ENCODE data around the gene PPOX. TPM values are rescaled to one million over a fixed set of nuclear protein-coding genes. Genes with fewer than 3 reads are reported as not detected.

The PPOX gene
- total RNA-seq, 2 experiments from 2014 or later: 42.0 to 45.5 TPM

DNA sequence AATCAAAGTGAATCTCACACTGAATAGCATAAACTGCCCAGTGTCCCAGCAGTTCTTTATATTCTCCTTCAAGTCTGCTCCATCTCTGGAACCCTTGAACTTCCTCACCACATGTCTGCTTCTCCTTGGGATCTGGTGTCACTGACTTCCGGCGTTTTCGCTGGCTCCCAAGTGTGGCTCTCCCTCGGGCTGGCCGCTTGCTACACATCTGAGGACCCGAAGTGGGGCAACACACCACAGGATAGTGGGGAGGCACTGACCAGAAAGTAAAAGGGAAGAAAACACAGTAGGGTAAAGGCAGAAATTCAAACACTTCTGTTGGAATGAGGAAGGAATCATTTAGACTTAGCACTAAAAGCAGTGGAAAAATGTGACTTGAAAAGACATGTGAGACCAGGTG is 43.3 kb upstream of the PPOX start:
- H3K4me2 ChIP-seq (ENCODE audit: low read length): no peak overlapping the region
- H2AFZ ChIP-seq (ENCODE audit: low read length): no peak overlapping the region
- TF ChIP-seq, protein P1, sequence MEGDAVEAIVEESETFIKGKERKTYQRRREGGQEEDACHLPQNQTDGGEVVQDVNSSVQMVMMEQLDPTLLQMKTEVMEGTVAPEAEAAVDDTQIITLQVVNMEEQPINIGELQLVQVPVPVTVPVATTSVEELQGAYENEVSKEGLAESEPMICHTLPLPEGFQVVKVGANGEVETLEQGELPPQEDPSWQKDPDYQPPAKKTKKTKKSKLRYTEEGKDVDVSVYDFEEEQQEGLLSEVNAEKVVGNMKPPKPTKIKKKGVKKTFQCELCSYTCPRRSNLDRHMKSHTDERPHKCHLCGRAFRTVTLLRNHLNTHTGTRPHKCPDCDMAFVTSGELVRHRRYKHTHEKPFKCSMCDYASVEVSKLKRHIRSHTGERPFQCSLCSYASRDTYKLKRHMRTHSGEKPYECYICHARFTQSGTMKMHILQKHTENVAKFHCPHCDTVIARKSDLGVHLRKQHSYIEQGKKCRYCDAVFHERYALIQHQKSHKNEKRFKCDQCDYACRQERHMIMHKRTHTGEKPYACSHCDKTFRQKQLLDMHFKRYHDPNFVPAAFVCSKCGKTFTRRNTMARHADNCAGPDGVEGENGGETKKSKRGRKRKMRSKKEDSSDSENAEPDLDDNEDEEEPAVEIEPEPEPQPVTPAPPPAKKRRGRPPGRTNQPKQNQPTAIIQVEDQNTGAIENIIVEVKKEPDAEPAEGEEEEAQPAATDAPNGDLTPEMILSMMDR (conservative IDR thresholded peaks at IDR 0.05; ENCODE audit: low read length): no peak
- no peak for TF ChIP-seq EZH2phosphoT487 (IDR thresholded peaks at IDR 0.05; ENCODE audit: borderline replicate concordance, low read depth, low read length)
- peaks cover 6% of the 10 kb centered on the region; the same call in 1 of the 2 replicates for H4K20me1 ChIP-seq (ENCODE audit: insufficient read depth, low read length)
- intact Hi-C loops (cut with micrococcal nuclease; ENCODE audit: unreplicated experiment): no loop called here
- no TSS peak for BruUV-seq (replicated peaks)
- H3K9me3 ChIP-seq (ENCODE audit: low read length): no peaks in the 10 kb centered on the region
- H3K36me3 ChIP-seq (ENCODE audit: insufficient read depth, low read length): peaks cover 79% of the 10 kb centered on the region
- no peak overlapping the region for H3K27ac ChIP-seq (ENCODE audit: low read depth, low read length, poor library complexity, severe bottlenecking)
- no peak overlapping the region for H3K4me3 ChIP-seq (ENCODE audit: low read depth, low read length, poor library complexity, severe bottlenecking)
- ChIA-PET CTCF (ENCODE audit: unreplicated experiment) (no interaction called here), POLR2A (no interaction called here)
- peaks cover 18% of the 10 kb centered on the region for H3K4me1 ChIP-seq (ENCODE audit: insufficient read depth, low read length, poor library complexity, severe bottlenecking)
- DNase-seq (ENCODE audit: low spot score): no peak
- H3K9me2 ChIP-seq (ENCODE audit: insufficient read depth, low read length): no peaks in the 10 kb centered on the region
- H3K79me2 ChIP-seq (ENCODE audit: insufficient read depth, low read depth, low read length): peaks cover 9% of the 10 kb centered on the region; the same call in 1 of the 2 replicates

DNA sequence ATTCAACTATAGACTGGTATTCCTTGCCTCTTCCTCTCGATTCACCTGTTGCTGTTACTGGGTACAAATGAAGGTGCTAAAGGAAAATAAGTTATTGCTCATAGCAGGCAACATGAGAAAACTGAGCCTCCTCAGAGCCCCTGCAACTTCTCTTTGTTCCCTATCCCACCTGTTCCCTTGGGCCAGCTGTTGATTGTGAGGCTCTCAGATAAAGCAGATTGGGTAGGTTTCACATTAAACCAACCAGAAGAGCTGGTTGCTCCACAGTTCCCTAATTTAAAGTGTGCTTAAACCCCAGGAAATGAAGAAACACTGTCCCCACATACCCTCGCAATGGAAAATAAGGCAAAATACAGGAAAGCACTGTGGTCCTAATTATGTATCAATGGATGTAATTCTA is 38.6 kb upstream of the PPOX start:
- Histone ChIP-seq H4K20me1 (ENCODE audit: insufficient read depth, low read length) (no peaks in the 10 kb centered on the region), H3K9me2 (ENCODE audit: insufficient read depth, low read length) (no peaks in the 10 kb centered on the region), H3K4me1 (ENCODE audit: insufficient read depth, low read length, poor library complexity, severe bottlenecking) (peaks cover 19% of the 10 kb centered on the region), H3K4me2 (ENCODE audit: low read length) (no peak overlapping the region), H2AFZ (ENCODE audit: low read length) (no peak overlapping the region), H3K4me3 (ENCODE audit: low read depth, low read length, poor library complexity, severe bottlenecking) (no peak overlapping the region), H3K27ac (ENCODE audit: low read depth, low read length, poor library complexity, severe bottlenecking) (no peak overlapping the region), H3K79me2 (ENCODE audit: insufficient read depth, low read depth, low read length) (peaks cover 18% of the 10 kb centered on the region; the same call in 1 of the 2 replicates), H3K36me3 (ENCODE audit: insufficient read depth, low read length) (peaks cover 77% of the 10 kb centered on the region), H3K9me3 (ENCODE audit: low read length) (no peaks in the 10 kb centered on the region)
- intact Hi-C loops (cut with micrococcal nuclease; ENCODE audit: unreplicated experiment): no loop called here
- CTCF ChIA-PET (ENCODE audit: unreplicated experiment): interaction anchor here (0.6 to 0.9 kb wide), 2 partner anchors 12 to 58 kb away, joined by 3 to 6 read pairs; no protein-coding TSS in a partner anchor
- no peak for DNase-seq (ENCODE audit: low spot score)
- no peak for TF ChIP-seq EZH2phosphoT487 (IDR thresholded peaks at IDR 0.05; ENCODE audit: borderline replicate concordance, low read depth, low read length)
- TF ChIP-seq, protein P1 (conservative IDR thresholded peaks at IDR 0.05; ENCODE audit: low read length): no peak
- no TSS peak for BruUV-seq (replicated peaks)
- POLR2A ChIA-PET: interaction anchor here (0.6 to 1.6 kb wide), 4 partner anchors 9 to 102 kb away, joined by 3 to 6 read pairs (median 4); no protein-coding TSS in a partner anchor

DNA sequence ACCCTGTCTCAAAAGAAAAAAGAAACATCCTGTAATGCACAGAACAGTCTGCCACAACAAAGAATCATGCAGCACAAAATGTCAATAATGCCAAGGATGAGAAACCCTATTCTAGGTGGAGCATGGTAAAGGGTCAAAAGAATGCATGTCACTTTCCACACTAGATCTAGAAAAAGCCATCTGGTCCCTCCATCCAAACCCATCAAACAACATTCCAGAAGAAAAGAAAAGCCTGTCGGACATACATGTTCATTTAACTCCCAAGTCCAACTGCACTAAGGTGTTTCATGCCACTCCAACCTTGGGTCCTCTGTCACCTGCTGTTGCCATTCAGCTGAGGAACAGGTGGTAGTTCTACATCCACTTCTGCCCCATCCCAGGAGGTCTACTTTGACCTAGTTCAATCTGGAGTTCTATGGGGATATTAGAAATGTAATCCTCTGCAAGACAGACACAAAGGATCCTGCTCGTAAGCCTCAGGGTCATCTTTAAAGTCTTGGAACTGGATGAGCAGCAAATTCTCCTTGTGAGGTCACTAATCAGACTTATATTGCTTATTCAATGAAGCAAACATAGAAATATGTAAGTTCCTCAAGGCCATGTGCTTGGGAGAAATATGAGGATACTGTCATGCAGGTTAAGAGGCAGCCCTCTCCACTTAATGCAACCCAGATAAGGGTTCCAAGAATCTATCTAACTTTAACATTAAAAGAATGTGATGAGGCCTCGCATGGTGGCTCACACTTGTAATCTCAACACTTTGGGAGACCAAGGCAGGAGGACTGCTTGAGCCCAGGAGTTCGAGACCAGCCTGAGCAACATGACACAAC is 37.4 kb upstream of the PPOX start:
- Histone ChIP-seq H3K36me3 (ENCODE audit: insufficient read depth, low read length) (peaks cover 68% of the 10 kb centered on the region), H3K9me3 (ENCODE audit: low read length) (no peaks in the 10 kb centered on the region), H3K4me1 (ENCODE audit: insufficient read depth, low read length, poor library complexity, severe bottlenecking) (peaks cover 23% of the 10 kb centered on the region), H2AFZ (ENCODE audit: low read length) (no peak overlapping the region), H3K27ac (ENCODE audit: low read depth, low read length, poor library complexity, severe bottlenecking) (no peak overlapping the region), H4K20me1 (ENCODE audit: insufficient read depth, low read length) (no peaks in the 10 kb centered on the region), H3K9me2 (ENCODE audit: insufficient read depth, low read length) (no peaks in the 10 kb centered on the region), H3K4me2 (ENCODE audit: low read length) (no peak overlapping the region), H3K4me3 (ENCODE audit: low read depth, low read length, poor library complexity, severe bottlenecking) (no peak overlapping the region), H3K79me2 (ENCODE audit: insufficient read depth, low read depth, low read length) (peaks cover 26% of the 10 kb centered on the region; the same call in 1 of the 2 replicates)
- no peak for DNase-seq (ENCODE audit: low spot score)
- intact Hi-C loops (cut with micrococcal nuclease; ENCODE audit: unreplicated experiment): no loop called here
- POLR2A ChIA-PET: interaction anchor here (0.6 kb wide), 1 partner anchor 103 kb away, joined by 5 read pairs; no protein-coding TSS in a partner anchor
- CTCF ChIA-PET (ENCODE audit: unreplicated experiment): interaction anchor here (0.9 kb wide), 1 partner anchor 127 kb away, joined by 4 read pairs; no protein-coding TSS in a partner anchor
- TF ChIP-seq EZH2phosphoT487 (IDR thresholded peaks at IDR 0.05; ENCODE audit: borderline replicate concordance, low read depth, low read length): no peak
- TF ChIP-seq, protein P1 (conservative IDR thresholded peaks at IDR 0.05; ENCODE audit: low read length): no peak
- no TSS peak for BruUV-seq (replicated peaks)
